NCI-H2196 (cell line): ENCODE data around the gene GP1BB.

ENCODE experiments used
- DNase-seq: peaks from one replicate; lab custom pipeline; 2025; ENCODE audit not compliant: unreplicated experiment; lab: John Stamatoyannopoulos, UW

Gene GP1BB

GRCh38 chr22:19713650-19714311, 9.6 kb upstream of the GP1BB start:
- no peak for DNase-seq

DNA sequence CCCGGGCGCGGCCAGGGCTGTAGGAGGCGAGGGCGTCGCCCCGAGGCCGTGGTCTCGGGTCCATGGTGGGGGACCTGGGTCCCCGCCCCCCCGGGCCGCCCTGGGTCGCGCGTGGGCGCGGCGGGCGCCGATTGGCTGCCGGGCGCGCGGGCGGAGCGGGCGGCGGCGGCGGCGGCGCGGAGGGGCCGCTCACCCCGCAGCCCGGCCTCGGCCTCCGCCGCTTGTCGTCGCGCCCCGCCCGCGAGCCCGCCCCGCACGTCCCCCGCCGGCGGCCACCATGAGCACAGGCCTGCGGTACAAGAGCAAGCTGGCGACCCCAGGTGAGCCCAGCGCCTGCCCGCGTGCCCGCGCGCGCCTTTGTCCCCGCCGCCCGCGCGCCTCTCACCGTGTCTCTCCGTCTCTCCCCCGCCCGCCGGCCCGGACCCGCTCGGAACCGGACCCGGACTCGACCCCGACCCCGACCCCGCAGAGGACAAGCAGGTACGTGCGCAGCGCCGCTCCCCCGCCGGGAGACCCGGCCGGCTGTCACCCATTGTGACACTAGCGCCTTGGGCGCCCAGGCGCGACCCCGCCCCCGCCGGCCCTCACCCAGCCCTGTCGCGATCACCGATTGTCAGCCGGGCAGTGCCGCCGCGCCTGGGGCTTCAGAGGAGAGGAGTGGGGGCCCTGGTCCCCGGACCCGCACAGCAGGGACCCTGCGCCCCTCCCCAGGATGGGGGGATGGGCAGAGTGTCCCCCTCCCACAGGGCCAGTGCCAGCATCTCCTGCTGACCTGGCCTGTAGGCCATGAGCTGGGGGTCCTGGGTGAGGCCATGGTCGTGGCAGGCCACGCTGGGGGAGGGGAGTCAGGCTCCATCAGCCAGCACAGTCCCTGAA, 8.8 kb upstream of the GP1BB start, which contains the start of gene SEPTIN5:
Gene SEPTIN5, plus strand, starts transcription at position 192 of the 876 bp plus-strand sequence. Its CDS starts 86 bp downstream, at position 278.
- no peak for DNase-seq

GRCh38 chr22:19715188-19715930, 8.0 kb upstream of the GP1BB start:
- no peak for DNase-seq

DNA sequence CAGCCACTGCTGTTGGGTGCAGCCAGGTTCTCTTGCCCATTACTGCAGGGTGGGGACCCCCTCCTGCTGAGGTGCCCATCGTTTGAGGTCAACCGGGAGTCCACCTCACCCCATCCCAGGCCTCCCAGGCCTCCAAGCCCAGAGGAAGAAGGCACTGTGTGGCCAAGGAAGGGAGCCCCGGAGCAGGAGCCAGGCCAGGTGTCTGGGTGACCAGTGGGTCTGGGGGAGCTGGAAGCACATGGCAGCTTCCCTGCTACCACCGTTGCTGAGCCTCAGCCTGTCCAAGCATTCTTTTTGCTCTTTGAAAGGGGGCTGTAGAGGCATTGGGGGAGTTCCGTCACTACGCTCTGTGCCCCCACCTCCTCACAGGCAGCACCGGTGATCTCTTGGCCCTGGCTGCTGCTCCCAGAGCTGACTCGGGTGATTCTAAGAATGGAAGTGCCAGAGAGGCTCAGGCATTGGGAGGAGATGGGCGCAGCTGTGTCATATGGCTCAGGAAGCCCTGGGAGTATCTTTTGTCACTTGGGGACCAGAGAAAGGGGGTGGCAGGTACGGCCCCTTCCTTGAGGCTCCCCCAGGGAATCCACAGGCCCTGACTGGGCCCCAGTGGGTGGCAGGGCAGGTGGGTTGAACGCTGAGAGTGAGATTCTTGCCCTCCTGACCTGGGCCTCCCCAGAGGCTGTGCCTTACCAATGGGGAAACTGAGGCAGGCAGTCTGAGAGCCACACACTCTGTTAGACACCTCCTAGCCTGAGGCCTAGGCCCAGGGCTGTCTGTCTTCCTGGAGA, 7.1 kb upstream of the GP1BB start:
- DNase-seq = no peak

DNA sequence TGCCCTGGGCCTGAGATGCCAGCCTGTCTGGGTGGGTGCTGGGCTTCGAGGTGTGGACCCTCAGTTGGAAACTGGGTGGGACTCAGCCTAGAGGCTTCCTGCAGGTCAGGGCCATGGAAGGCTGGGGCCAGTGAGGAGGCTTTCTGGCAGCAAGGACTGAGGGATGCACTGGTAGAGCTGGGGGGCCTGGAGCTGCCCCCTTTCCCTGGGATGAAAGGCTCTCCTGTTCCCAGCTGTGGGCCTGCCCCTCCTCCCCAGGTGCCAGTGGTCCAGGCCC, 6.6 kb upstream of the GP1BB start:
- no peak for DNase-seq

GRCh38 chr22:19717181-19717580, 6.2 kb upstream of the GP1BB start:
- no peak for DNase-seq

DNA sequence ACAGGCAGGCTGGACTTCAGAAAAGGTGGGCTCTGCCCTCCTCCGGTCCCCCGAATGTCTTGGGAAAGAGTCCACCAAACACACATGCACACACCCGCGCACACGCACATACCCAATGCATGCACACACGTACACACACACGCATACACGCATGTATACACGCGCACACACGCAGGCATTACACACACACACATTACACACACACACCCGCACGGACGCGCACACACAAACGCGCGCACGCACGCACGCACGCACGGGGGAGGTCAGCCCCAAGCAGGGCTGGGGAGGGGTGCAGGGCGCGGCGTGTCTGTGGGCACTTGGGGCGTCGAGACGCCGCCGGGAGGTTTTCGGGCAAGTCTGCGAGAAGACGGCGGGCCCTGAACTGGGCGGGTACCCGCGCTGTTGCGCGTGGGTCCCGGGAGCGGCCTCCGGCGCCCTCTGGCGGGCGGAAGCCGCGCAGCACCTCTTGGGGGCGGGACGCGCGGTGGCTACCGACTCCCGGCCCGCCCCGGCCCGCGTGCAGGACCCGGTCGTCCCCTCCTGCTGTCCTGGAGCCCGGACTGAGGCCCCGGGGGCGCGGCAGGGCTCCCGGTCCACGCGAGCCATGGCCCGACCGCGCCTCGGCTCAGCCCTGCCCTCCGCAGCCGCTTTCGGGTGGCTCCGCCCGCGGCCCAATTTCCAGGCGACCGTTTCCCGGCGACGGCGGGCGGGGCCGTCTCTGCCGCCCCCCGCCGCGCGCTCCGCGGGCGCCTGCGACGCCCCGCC, 5.5 kb upstream of the GP1BB start:
- DNase-seq = peak; percentile 54

DNA sequence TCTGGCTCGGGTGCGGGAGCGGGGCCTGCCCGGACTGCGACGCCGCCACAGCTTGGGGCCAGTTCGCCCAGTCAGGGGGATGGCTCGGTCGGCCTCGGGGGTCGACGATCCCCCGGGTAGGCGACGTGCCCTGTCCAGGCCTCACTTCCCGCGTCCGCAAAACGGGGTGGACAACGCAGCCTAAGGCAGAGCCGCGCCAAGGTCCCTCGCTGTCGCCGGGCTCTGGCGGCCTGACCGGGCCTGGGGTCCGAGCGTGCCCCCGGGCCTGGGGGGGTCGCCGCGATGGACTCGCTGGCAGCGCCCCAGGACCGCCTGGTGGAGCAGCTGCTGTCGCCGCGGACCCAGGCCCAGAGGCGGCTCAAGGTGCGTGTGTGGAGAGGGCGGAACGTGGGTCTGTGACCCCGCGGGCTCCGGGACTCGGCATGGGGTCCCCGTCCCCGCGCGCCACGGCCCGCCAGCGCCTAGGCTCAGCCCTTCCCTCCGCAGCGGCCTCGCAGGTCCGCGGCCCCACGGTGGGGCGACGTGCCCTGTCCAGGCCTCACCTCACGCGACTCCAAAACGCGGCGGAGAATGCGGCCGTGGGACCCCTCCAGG, 4.8 kb upstream of the GP1BB start:
- no peak for DNase-seq

DNA sequence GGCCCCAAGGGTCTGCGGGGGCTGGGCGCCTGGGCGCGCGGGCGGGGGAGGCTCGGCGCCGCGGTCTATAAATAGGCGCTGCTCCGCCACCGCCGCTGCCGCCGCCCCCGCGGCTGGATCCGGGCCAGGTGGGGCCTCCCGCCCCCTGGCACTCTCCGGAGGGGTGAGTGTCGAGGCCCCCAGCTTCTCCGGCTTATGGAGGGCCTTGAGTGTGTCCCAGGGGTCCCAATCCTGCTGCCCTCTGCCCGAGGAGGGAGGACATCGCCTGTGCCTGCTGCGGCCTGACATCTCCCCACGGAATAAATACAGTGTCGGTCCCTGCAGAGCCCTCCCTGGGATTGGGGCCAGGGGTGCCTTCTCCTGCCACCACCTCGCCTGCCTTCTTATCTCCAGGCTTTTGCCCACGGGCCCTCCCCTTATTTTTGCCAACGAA, 4.3 kb upstream of the GP1BB start:
- no peak for DNase-seq

DNA sequence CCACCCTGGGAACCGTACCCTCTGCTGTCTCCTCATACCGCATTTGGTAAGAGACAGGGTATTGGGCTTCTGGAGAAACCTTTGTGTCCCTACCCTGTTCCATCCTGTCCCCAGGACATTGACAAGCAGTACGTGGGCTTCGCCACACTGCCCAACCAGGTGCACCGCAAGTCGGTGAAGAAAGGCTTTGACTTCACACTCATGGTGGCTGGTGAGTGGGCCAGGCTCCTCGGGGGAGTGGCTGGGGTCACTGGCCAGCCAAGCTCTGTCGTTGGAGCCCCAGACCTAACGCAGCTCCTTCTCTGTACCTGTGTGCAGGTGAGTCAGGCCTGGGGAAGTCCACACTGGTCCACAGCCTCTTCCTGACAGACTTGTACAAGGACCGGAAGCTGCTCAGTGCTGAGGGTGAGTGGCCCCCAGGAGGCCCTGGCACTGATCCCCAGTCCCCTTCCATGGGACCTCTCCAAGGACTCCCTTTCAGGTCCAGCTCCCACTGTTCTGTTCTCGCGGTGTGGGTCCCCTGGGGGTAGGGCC, 3.8 kb upstream of the GP1BB start:
- no peak for DNase-seq

GRCh38 chr22:19720150-19720827, 3.0 kb upstream of the GP1BB start:
- DNase-seq = no peak

DNA sequence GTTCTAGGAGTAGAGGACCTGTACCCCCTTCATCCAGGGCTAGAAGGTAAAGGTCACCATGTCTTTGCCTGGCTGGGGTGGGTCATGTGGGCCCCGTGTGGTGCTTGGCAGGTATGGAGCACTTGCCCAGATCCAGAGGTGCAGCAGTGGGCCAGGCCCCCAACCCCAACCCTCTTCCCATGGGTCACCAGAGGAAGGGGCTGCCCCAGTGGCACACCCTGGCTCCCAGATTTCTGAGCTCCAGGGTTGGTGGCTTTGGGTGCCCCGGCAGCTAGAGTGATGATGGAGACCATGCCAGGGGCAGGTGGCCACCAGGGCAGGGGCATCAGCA, 2.4 kb upstream of the GP1BB start:
- no peak for DNase-seq

GRCh38 chr22:19721330-19722177, 1.8 kb upstream of the GP1BB start:
- DNase-seq = no peak

DNA sequence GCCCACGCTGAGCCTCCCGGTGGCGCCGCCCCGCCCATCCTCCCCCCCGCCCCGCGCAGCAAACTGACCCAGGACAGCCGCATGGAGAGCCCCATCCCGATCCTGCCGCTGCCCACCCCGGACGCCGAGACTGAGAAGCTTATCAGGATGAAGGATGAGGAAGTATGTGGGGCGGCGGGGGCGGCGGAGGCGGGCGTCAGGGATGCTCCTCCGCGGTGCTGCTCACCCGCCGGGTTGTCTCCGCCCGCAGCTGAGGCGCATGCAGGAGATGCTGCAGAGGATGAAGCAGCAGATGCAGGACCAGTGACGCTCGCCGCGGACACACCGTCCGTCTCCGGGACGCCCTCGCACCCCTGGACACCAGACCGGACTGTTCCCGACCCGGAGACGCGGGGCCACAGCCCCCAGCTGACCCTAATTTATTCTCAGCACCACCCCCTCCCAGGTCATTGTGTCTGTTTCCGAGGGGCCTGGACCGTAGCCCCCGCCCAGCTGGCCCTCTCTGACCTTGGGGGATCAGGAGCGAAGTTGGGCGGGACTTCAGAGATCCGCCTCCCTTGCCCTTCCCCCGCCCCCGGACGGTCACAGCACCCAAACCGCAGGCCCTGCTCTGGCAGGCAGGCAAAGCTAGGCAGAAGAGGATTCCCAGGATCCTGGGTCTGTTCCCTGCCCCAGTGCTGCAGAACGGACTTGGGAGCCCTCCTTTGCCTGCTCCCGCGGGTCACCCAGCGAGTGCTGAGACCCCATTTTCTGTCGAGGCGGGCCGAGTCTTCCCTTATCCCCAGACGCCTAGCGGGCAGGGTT, 959 bp upstream of the GP1BB start:
- DNase-seq = no peak

- DNase-seq = no peak
These were observed 432 bp upstream of the GP1BB start for GRCh38 chr22:19722982-19723231.

DNA sequence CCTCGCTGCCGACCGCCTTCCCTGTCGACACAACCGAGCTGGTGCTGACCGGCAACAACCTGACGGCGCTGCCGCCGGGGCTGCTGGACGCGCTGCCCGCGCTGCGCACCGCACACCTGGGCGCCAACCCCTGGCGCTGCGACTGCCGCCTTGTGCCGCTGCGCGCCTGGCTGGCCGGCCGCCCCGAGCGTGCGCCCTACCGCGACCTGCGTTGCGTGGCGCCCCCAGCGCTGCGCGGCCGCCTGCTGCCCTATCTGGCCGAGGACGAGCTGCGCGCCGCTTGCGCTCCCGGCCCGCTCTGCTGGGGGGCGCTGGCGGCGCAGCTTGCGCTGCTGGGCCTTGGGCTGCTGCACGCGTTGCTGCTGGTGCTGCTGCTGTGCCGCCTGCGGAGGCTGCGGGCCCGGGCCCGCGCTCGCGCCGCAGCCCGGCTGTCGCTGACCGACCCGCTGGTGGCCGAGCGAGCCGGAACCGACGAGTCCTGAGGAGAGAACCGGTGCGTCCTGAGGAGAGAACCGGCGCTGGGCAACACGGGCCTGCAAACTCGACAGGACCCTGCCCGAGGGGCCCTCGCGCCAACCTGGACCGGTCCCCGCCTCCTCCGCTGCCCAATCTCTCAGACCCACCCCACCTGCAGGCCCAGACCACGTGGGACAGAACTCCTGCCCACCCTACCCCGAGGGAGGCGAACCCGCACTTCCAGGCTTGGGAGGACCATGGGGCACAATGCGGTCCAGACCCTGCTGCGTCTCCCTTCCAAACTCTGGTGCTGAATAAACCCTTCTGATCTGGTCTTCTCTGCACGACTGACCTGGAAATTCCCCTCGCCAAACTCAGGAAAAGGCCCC, 866 bp downstream of the GP1BB start:
- DNase-seq = no peak
